HG02798 (cell line): ENCODE results near the gene RTL10.

Source experiments
- ATAC-seq: cut with Tn5 transposase; IDR thresholded peaks from one replicate; pipeline ENCODE4 v1.9.1; 2021; ENCODE audit warnings: mild to moderate bottlenecking; ENCODE audit not compliant: unreplicated experiment, poor library complexity

The RTL10 gene

GRCh38 chr22:19854778-19855503 lies at the start of gene RTL10, which contains the start of gene GNB1L:
RTL10 (minus strand) TSS chr22:19854874; CDS start chr22:19852261, 2,613 bp downstream.
GNB1L (minus strand) TSS chr22:19854874; CDS start chr22:19821355, 33,519 bp downstream.
- peak; percentile 92 for ATAC-seq

GRCh38 chr22:19904174-19904856 lies 49.6 kb upstream of the RTL10 start:
- ATAC-seq = no peak

GRCh38 chr22:19903513-19903912 lies 48.8 kb upstream of the RTL10 start:
- ATAC-seq = no peak

GRCh38 chr22:19903031-19903430 lies 48.4 kb upstream of the RTL10 start:
- ATAC-seq = no peak

- no peak for ATAC-seq
Observed at GRCh38 chr22:19902245-19902715, 47.6 kb upstream of the RTL10 start.

GRCh38 chr22:19901577-19902244 lies 47.0 kb upstream of the RTL10 start:
- ATAC-seq = no peak

- ATAC-seq = no peak
Observed at GRCh38 chr22:19900707-19901436, 46.2 kb upstream of the RTL10 start.

GRCh38 chr22:19898831-19899567 lies 44.3 kb upstream of the RTL10 start:
- ATAC-seq = no peak

- no peak for ATAC-seq
Observed at GRCh38 chr22:19898145-19898544, 43.5 kb upstream of the RTL10 start.

GRCh38 chr22:19897726-19898125 lies 43.1 kb upstream of the RTL10 start:
- ATAC-seq = no peak

GRCh38 chr22:19896665-19897355 lies 42.1 kb upstream of the RTL10 start:
- ATAC-seq = no peak

- ATAC-seq = no peak
Observed at GRCh38 chr22:19895160-19895849, 40.6 kb upstream of the RTL10 start.

- ATAC-seq = no peak
Observed at GRCh38 chr22:19893363-19893762, 38.7 kb upstream of the RTL10 start.

GRCh38 chr22:19892925-19893324 lies 38.3 kb upstream of the RTL10 start:
- ATAC-seq = no peak

- ATAC-seq = no peak
Observed at GRCh38 chr22:19892257-19892879, 37.7 kb upstream of the RTL10 start.

- ATAC-seq = no peak
Observed at GRCh38 chr22:19891317-19892256, 36.9 kb upstream of the RTL10 start.
